Endothelial cell of umbilical vein (primary cell): ENCODE results near the gene LCE6A. TPM values are rescaled to one million over a fixed set of nuclear protein-coding genes. Genes with fewer than 3 reads are reported as not detected.

Experiments used
- BruUV-seq: library from RNA; stranded (reverse); fragments of 400-500 nt; replicated peaks from 2 replicates; lab custom pipeline; 2021; lab: Mats Ljungman, UMichigan
- CTCF ChIA-PET: fragments of 300-600, 350-600 bp; sonication (Branson Sonifier 250); formaldehyde crosslinking; loops from one replicate; lab custom pipeline; 2021; ENCODE audit warnings: antibody characterized with exemption, inconsistent platforms; lab: Charles Lee
- POLR2A ChIA-PET: fragments of 300-600, 350-600 bp; sonication (Branson Sonifier 250); formaldehyde crosslinking; loops from one replicate; lab custom pipeline; 2021; ENCODE audit warnings: antibody characterized with exemption, inconsistent platforms; lab: Charles Lee
- DNase-seq: peaks from one replicate; pipeline ENCODE4 v3.0.0-alpha.2; 2011; ENCODE audit warnings: low read depth, low spot score
- FAIRE-seq: peaks from 2 replicates; lab custom pipeline; 2011; peaks lifted over from hg19 to GRCh38; lab: Jason Lieb, UNC
- H2AFZ ChIP-seq: 2 replicates; pipeline ENCODE4 v1.6.0; 2012; ENCODE audit warnings: low read depth, low read length, control low read depth, inconsistent platforms
- H3K27ac ChIP-seq: 2 replicates; pipeline ENCODE4 v1.5.1; 2011; ENCODE audit warnings: low read depth, mild to moderate bottlenecking, control low read depth, low read length, moderate library complexity; ENCODE audit not compliant: insufficient read depth
- H3K27me3 ChIP-seq, 2 experiments: 2 replicates each; pipeline versions ENCODE4 v1.6.0 to v1.6.1; 2011; ENCODE audit warnings: low read length in 2 of 2, mixed read lengths in 1 of 2; ENCODE audit not compliant: control insufficient read depth in 2 of 2, insufficient read depth in 2 of 2
- H3K36me3 ChIP-seq, 2 experiments: 2 replicates in 1 of 2; 3 replicates in 1 of 2; pipeline ENCODE4 v1.5.1; 2011; ENCODE audit warnings: low read length in 2 of 2, mild to moderate bottlenecking in 1 of 2, moderate library complexity in 1 of 2; ENCODE audit not compliant: control insufficient read depth in 2 of 2, insufficient read depth in 2 of 2; ENCODE audit errors: extremely low read depth in 1 of 2
- H3K4me1 ChIP-seq: 3 replicates; pipeline ENCODE4 v1.5.1; 2011; ENCODE audit warnings: mild to moderate bottlenecking, low read length; ENCODE audit not compliant: control insufficient read depth, insufficient read depth; ENCODE audit errors: extremely low read depth
- H3K4me2 ChIP-seq: 2 replicates; pipeline ENCODE4 v1.6.1; 2011; ENCODE audit warnings: low read length, control low read depth, mixed read lengths; ENCODE audit not compliant: insufficient read depth
- H3K4me3 ChIP-seq, 3 experiments: fragments of 200-600 bp in 1 of 3; sonication (generic), shearing (Covaris generic) in 1 of 3; replicated peaks in 1 of 3; 2 replicates each; pipeline ENCODE4 v1.5.1; 2011 to 2016; ENCODE audit warnings: control low read depth in 3 of 3, low read length in 3 of 3, mild to moderate bottlenecking in 2 of 3, inconsistent platforms in 1 of 3, low read depth in 1 of 3, moderate library complexity in 1 of 3; ENCODE audit not compliant: insufficient read depth in 1 of 3
- H3K79me2 ChIP-seq: 2 replicates; pipeline ENCODE4 v1.6.0; 2012; ENCODE audit warnings: low read length, inconsistent platforms; ENCODE audit not compliant: control insufficient read depth, insufficient read depth
- H3K9ac ChIP-seq: replicated peaks from 2 replicates; pipeline ENCODE3; 2011; ENCODE audit warnings: low read length, control low read depth; ENCODE audit not compliant: insufficient read depth; ENCODE audit errors: extremely low read depth
- H3K9me1 ChIP-seq: replicated peaks from 3 replicates; pipeline ENCODE4 v1.6.0; 2011; ENCODE audit warnings: mild to moderate bottlenecking, low read length; ENCODE audit not compliant: control insufficient read depth, insufficient read depth; ENCODE audit errors: extremely low read depth
- H3K9me3 ChIP-seq: replicated peaks from 2 replicates; pipeline ENCODE4 v1.5.1; 2012; ENCODE audit warnings: low read length, inconsistent platforms; ENCODE audit not compliant: control insufficient read depth, insufficient read depth
- H4K20me1 ChIP-seq: replicated peaks from 2 replicates; pipeline ENCODE3; 2011; ENCODE audit warnings: mild to moderate bottlenecking, low read length; ENCODE audit not compliant: control insufficient read depth, insufficient read depth; ENCODE audit errors: extremely low read depth
- CTCF ChIP-seq, 2 donors: IDR thresholded peaks; 1 replicate in 1 of 2; 2 replicates in 1 of 2; pipeline ENCODE4 v1.5.1; 2011; ENCODE audit warnings: low read length in 2 of 2, mild to moderate bottlenecking in 2 of 2, moderate library complexity in 2 of 2, control low read depth in 1 of 2, inconsistent platforms in 1 of 2, low read depth in 1 of 2; ENCODE audit not compliant: insufficient read depth in 1 of 2; ENCODE audit errors: extremely low read depth in 1 of 2
- EZH2 ChIP-seq: IDR thresholded peaks from 2 replicates; pipeline ENCODE4 v1.6.1; 2012; ENCODE audit warnings: borderline replicate concordance, low read depth, mild to moderate bottlenecking, moderate library complexity, low read length, inconsistent platforms; ENCODE audit not compliant: severe bottlenecking
- FOS ChIP-seq: IDR thresholded peaks from 2 replicates; pipeline ENCODE4 v1.6.1; 2011; ENCODE audit warnings: mild to moderate bottlenecking, low read length, moderate library complexity, borderline replicate concordance; ENCODE audit not compliant: insufficient read depth
- GATA2 ChIP-seq: IDR thresholded peaks from 2 replicates; pipeline ENCODE4 v1.7.0; 2011; ENCODE audit warnings: low read depth, mild to moderate bottlenecking, moderate library complexity, mixed read lengths, low read length; ENCODE audit not compliant: insufficient read length, insufficient read depth
- JUN ChIP-seq: IDR thresholded peaks from 2 replicates; pipeline ENCODE4 v1.6.1; 2011; ENCODE audit warnings: borderline replicate concordance, low read depth; ENCODE audit not compliant: insufficient read length, insufficient read depth
- MAX ChIP-seq: IDR thresholded peaks from 2 replicates; pipeline ENCODE4 v1.6.1; 2011; ENCODE audit not compliant: insufficient read depth, insufficient read length
- MYC ChIP-seq: IDR thresholded peaks from one replicate; pipeline ENCODE4 v1.6.1; 2011; ENCODE audit warnings: mild to moderate bottlenecking, low read depth, low read length
- POLR2A ChIP-seq: IDR thresholded peaks from 2 replicates; pipeline ENCODE4 v1.6.1; 2012; ENCODE audit warnings: low read depth, mild to moderate bottlenecking, control low read depth, low read length
- POLR2AphosphoS5 ChIP-seq: IDR thresholded peaks from 2 replicates; pipeline ENCODE4 v1.6.1; 2012; ENCODE audit warnings: low read depth, mild to moderate bottlenecking, control low read depth, low read length, moderate library complexity; ENCODE audit not compliant: insufficient read depth
- dilution Hi-C: fragments of 300-500 bp; cut with MboI; formaldehyde crosslinking; loops from one replicate; pipeline ENCODE4 v1.15.0; 2019; ENCODE audit warnings: low sequenced_read_pairs; ENCODE audit not compliant: extremely low pct_ligation_motif_present
- intact Hi-C: fragments of 100-400 bp; cut with micrococcal nuclease; formaldehyde crosslinking; loops from one replicate; pipeline ENCODE4 v1.10.0; 2022
- polyA plus RNA-seq, 4 experiments: library from polyadenylated mRNA; depleted of rRNA in 3 of 4; stranded (reverse) in 3 of 4; unstranded in 1 of 4; fragments of >200 nt; gene quantifications; 2 replicates each; pipeline versions ENCODE4 v1.2.1 to v1.2.3, GENCODE V29; 2011 to 2012; ENCODE audit warnings: missing spikeins in 1 of 4
- total RNA-seq: library from RNA; stranded (reverse); gene quantifications from 2 replicates; pipeline ENCODE4 v1.2.3, GENCODE V29; 2021

Gene LCE6A
- total and polyA plus RNA-seq, 2 donors (not counting 3 experiments of a cell fraction or from before 2014, with no cell fraction given): not detected

GRCh38 chr1:152873495-152873894 is 30.8 kb downstream of the LCE6A start:
- Histone ChIP-seq H3K4me1 (no peaks in the 10 kb centered on the region), H4K20me1 (no peaks in the 10 kb centered on the region), H3K4me3 (no peak overlapping the region), H3K9ac (no peak overlapping the region), H3K36me3 (no peaks in the 10 kb centered on the region), H3K4me2 (no peak overlapping the region), H3K27ac (no peak overlapping the region), H3K79me2 (no peaks in the 10 kb centered on the region), H2AFZ (no peak overlapping the region), H3K9me3 (no peaks in the 10 kb centered on the region), H3K9me1 (no peaks in the 10 kb centered on the region), H3K27me3 (no peaks in the 10 kb centered on the region)
- ChIA-PET POLR2A (no interaction called here), CTCF (interaction anchor here (1.5 kb wide), 1 partner anchor 357 kb away, joined by 3 read pairs; no protein-coding TSS in a partner anchor)
- FAIRE-seq: no peak
- TF ChIP-seq EZH2: no peak
- no peak for TF ChIP-seq FOS
- no peak for TF ChIP-seq POLR2A
- no peak for TF ChIP-seq GATA2
- TF ChIP-seq CTCF (IDR thresholded peaks at IDR 0.05; ENCODE audit: extremely low read depth in 1 of 2, insufficient read depth in 1 of 2, low read depth in 1 of 2, low read length in 2 of 2): no peak
- TF ChIP-seq POLR2AphosphoS5: no peak
- no peak for TF ChIP-seq JUN
- no peak for TF ChIP-seq MAX
- no peak for TF ChIP-seq MYC
- intact Hi-C loops (no loop called here), dilution Hi-C loops (no loop called here)
- no peak for DNase-seq
- no TSS peak for BruUV-seq
